Spinal cord (tissue), 10 donors: ENCODE results near the gene RGS21. TPM values are rescaled to one million over a fixed set of nuclear protein-coding genes. Genes with fewer than 3 reads are reported as not detected.

Experiments used
- DNase-seq, 6 donors: peaks; one replicate each; pipeline versions ENCODE4 v3.0.0 to v3.0.0-alpha.2; 2013 to 2015; ENCODE audit warnings: low spot score in 6 of 6, low read depth in 4 of 6
- H3K27ac ChIP-seq: one replicate; pipeline ENCODE4 v1.5.1; 2013; ENCODE audit warnings: low read depth, low read length, control low read depth
- H3K27me3 ChIP-seq: one replicate; pipeline ENCODE4 v1.6.1; 2013; ENCODE audit warnings: low read length; ENCODE audit not compliant: control insufficient read depth, insufficient read depth
- H3K36me3 ChIP-seq: one replicate; pipeline ENCODE4 v1.6.1; 2013; ENCODE audit warnings: low read length; ENCODE audit not compliant: control insufficient read depth, insufficient read depth
- H3K4me1 ChIP-seq: one replicate; pipeline ENCODE4 v1.6.1; 2013; ENCODE audit warnings: low read length; ENCODE audit not compliant: control insufficient read depth, insufficient read depth
- H3K4me3 ChIP-seq: one replicate; pipeline ENCODE4 v1.5.1; 2013; ENCODE audit warnings: low read depth, low read length, control low read depth
- H3K9me3 ChIP-seq: one replicate; pipeline ENCODE4 v1.6.1; 2013; ENCODE audit warnings: low read length; ENCODE audit not compliant: control insufficient read depth, insufficient read depth
- WGBS: methylation state at CpG from one replicate; pipeline ENCODE4 v1.1.5; 2013; ENCODE audit warnings: missing lambda C conversion rate; ENCODE audit not compliant: insufficient coverage; 5-methylcytosine and 5-hydroxymethylcytosine counted together
- polyA plus RNA-seq, 2 donors: library from polyadenylated mRNA; unstranded; fragments of 120-200 nt; gene quantifications; one replicate each; pipeline ENCODE4 v1.2.1, GENCODE V29; 2013; ENCODE audit not compliant: insufficient read length in 2 of 2
- total RNA-seq, 2 donors: library from RNA; depleted of rRNA in 1 of 2; stranded (reverse); fragments of 120-200 nt in 1 of 2; fragments of >200 nt in 1 of 2; gene quantifications; one replicate each; pipeline versions ENCODE4 v1.2.3 to v1.2.4, GENCODE V29; 2013 to 2014
- donor health status: healthy.

The RGS21 gene
- total and polyA plus RNA-seq, 4 donors, result not detected

- Histone ChIP-seq H3K27ac (no peak overlapping the region), H3K9me3 (no peaks in the 10 kb centered on the region), H3K4me3 (no peak overlapping the region), H3K36me3 (no peaks in the 10 kb centered on the region), H3K4me1 (no peaks in the 10 kb centered on the region), H3K27me3 (no peaks in the 10 kb centered on the region)
- peak in 3 of 6 donors; percentile 7 to 55 (median 22) for DNase-seq
- 59% methylated on average over 3 of the region's 4 CpGs for WGBS
Observed at GRCh38 chr1:192399161-192399560, 82.4 kb downstream of the RGS21 start.

GRCh38 chr1:192401825-192402224, 85.0 kb downstream of the RGS21 start:
- 100% methylated on average over 1 of the region's 1 CpG for WGBS
- H3K9me3 ChIP-seq, result no peaks in the 10 kb centered on the region
- H3K36me3 ChIP-seq, result no peaks in the 10 kb centered on the region
- no peak overlapping the region for H3K27ac ChIP-seq
- H3K4me1 ChIP-seq, result no peaks in the 10 kb centered on the region
- DNase-seq, result no peak
- H3K4me3 ChIP-seq, result no peak overlapping the region
- no peaks in the 10 kb centered on the region for H3K27me3 ChIP-seq

- DNase-seq, result no peak
- no peak overlapping the region for H3K27ac ChIP-seq
- H3K4me3 ChIP-seq, result no peak overlapping the region
- H3K9me3 ChIP-seq, result no peaks in the 10 kb centered on the region
- H3K4me1 ChIP-seq, result no peaks in the 10 kb centered on the region
- no peaks in the 10 kb centered on the region for H3K36me3 ChIP-seq
- no peaks in the 10 kb centered on the region for H3K27me3 ChIP-seq
Observed at GRCh38 chr1:192402571-192402970, 85.8 kb downstream of the RGS21 start.

- Histone ChIP-seq H3K9me3 (no peaks in the 10 kb centered on the region), H3K4me3 (no peak overlapping the region), H3K4me1 (no peaks in the 10 kb centered on the region), H3K27me3 (no peaks in the 10 kb centered on the region), H3K36me3 (no peaks in the 10 kb centered on the region), H3K27ac (no peak overlapping the region)
- no CpG with 5 or more reads among the region's 3 CpGs for WGBS
- DNase-seq, result peak in 2 of 6 donors; percentile 45 to 46
Observed at GRCh38 chr1:192407206-192407605, 90.4 kb downstream of the RGS21 start.

Other genes starting within 250 kb of the RGS21 start
- gene RGS18, start 158.5 kb upstream of the RGS21 start, total RNA-seq, result 1 to 10 TPM; 1.5 to 8.4 TPM
- 1 to 10 TPM in 1 of 2 donors, under 1 TPM in 1; 0.81 to 1.3 TPM for gene RGS18, start 158.5 kb upstream of the RGS21 start, polyA plus RNA-seq